ENCODE measurements around the gene ATF6. TPM values are rescaled to one million over a fixed set of nuclear protein-coding genes. Genes with fewer than 3 reads are reported as not detected.

The ATF6 gene
- total RNA-seq, 2 donors from 2014 or later = 17.9 to 19.9 TPM

DNA sequence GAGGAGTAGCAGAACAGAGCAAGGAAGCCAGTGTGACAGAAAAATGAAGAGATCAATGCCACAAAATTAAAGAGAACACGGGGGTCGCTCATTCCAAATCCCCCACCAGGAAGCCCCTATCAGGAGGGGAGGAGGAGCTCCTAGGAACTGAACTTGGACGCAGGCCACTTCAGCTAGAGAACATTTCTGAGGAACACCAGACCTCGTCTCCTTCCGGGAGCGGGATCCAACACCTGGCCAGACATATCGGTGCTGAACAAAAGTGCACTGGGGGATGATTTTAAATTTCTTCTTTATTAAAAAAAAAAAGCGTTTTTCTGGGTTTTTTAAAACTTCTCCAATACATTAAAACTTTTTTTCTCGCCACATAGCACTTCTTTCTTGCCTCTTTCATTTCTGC is 216.8 kb downstream of the ATF6 start:
- DNase-seq (ENCODE audit: low spot score) = no peak
- no peaks in the 10 kb centered on the region for H3K4me1 ChIP-seq
- TF ChIP-seq, protein P1, sequence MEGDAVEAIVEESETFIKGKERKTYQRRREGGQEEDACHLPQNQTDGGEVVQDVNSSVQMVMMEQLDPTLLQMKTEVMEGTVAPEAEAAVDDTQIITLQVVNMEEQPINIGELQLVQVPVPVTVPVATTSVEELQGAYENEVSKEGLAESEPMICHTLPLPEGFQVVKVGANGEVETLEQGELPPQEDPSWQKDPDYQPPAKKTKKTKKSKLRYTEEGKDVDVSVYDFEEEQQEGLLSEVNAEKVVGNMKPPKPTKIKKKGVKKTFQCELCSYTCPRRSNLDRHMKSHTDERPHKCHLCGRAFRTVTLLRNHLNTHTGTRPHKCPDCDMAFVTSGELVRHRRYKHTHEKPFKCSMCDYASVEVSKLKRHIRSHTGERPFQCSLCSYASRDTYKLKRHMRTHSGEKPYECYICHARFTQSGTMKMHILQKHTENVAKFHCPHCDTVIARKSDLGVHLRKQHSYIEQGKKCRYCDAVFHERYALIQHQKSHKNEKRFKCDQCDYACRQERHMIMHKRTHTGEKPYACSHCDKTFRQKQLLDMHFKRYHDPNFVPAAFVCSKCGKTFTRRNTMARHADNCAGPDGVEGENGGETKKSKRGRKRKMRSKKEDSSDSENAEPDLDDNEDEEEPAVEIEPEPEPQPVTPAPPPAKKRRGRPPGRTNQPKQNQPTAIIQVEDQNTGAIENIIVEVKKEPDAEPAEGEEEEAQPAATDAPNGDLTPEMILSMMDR (IDR thresholded peaks at IDR 0.05) = no peak

DNA sequence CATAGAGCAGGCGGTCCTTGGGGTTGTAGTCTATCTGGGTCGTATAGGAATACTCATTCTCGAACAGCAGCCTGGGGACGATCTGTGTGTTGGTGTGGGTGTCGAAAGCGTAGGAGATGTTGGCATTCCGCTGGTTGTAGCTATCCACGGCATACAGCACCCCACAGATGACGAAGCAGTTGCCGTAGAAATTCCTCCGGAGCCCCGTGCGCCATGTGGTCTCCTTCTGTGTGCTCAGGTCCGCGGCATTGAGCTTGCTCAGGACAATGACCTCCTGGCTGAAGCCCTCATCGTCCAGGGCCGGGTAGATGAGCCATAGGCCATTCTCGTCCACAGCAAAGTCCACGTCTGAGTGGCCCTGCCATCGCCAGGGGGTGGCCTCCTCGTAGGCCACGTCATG is 217.6 kb downstream of the ATF6 start:
- no peak for DNase-seq (ENCODE audit: low spot score)
- Histone ChIP-seq H3K36me3 (no peaks in the 10 kb centered on the region), H3K27me3 (no peaks in the 10 kb centered on the region), H3K27ac (no peak overlapping the region), H3K4me3 (no peak overlapping the region), H3K9me3 (peaks cover 0 to 10% of the 10 kb centered on the region in 2 donors), H3K4me1 (no peaks in the 10 kb centered on the region)
- TF ChIP-seq, protein P1 (IDR thresholded peaks at IDR 0.05) = no peak

More for the DNA sequence above, 216.8 kb downstream of the ATF6 start:
- Histone ChIP-seq H3K9me3 (peaks cover 0 to 10% of the 10 kb centered on the region in 2 donors), H3K36me3 (no peaks in the 10 kb centered on the region), H3K4me3 (no peak overlapping the region), H3K27me3 (no peaks in the 10 kb centered on the region), H3K27ac (no peak overlapping the region)

DNA sequence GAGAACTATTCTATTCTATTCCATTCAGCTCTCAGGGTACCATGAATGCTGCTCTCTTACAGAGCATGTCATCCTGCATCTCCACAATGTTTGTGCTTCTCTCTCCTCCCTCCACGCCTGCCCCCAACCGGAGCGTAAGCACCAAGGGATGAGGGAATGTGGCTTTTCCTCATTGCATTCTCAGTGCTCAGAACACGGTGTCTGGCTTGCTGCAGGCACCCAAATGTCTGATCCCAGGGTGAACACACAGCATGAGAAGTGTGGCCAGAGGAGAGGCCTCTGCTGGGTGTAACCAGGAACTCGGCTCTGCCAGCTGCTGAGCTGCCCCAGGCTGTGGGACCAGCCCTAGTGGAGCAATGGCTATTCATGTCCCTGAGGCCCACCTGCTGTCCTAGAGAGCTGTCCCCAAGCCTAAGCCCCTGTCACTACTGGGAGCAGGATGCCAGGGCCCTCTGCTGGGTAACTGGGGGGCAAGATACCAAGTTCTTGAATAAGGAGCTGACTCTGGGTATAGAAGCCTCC is 219.2 kb downstream of the ATF6 start:
- peaks cover 0 to 10% of the 10 kb centered on the region in 2 donors for H3K9me3 ChIP-seq
- no peaks in the 10 kb centered on the region for H3K4me1 ChIP-seq
- no peaks in the 10 kb centered on the region for H3K36me3 ChIP-seq
- TF ChIP-seq, protein P1 (IDR thresholded peaks at IDR 0.05) = no peak
- no peak overlapping the region for H3K4me3 ChIP-seq
- no peak overlapping the region for H3K27ac ChIP-seq
- no peak for DNase-seq (ENCODE audit: low spot score)
- H3K27me3 ChIP-seq = no peaks in the 10 kb centered on the region

DNA sequence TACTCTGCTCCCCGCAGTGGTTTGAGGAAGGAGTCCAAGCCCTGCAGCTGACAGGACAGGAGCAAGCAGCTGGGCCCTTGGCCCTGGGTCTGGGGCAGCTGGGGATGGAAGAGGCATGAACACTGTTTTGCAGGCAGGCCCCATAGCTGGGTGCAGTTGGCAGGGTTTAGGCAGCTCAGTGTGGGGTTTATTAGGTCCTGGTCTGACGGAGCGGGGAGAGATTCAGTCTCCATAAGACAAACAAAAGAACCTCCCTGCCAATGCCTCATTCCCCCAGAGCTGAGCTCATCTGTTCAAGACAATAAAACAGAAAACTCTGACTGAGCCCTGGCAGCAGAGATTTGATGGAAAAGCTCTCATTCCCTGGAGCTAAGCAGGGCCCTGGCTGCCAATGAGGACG is 220.2 kb downstream of the ATF6 start:
- Histone ChIP-seq H3K4me1 (no peaks in the 10 kb centered on the region), H3K9me3 (peaks cover 0 to 10% of the 10 kb centered on the region in 2 donors), H3K4me3 (no peak overlapping the region), H3K36me3 (no peaks in the 10 kb centered on the region), H3K27me3 (no peaks in the 10 kb centered on the region), H3K27ac (no peak overlapping the region)
- TF ChIP-seq, protein P1 (IDR thresholded peaks at IDR 0.05) = no peak
- DNase-seq (ENCODE audit: low spot score) = no peak

DNA sequence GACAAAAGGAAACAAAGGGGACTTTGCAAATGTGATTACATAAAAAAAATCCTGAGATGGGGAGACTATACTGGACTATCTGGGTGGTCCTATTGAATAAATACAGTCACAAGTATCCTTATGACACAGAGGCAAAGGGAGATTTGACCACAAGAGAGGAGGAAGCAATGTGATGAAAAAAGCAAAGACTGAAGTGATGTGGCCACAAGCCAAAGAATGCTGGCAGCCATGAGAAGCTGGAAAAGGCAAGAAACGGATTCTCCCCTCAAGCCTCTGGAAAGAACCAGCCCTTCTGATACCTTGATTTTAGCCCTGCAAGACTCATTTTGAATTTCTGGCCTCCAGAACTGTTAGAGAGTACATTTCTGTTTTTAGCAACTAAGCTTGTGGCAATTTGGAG is 221.2 kb downstream of the ATF6 start:
- no peak overlapping the region for H3K27ac ChIP-seq

More for the DNA sequence above, 221.2 kb downstream of the ATF6 start:
- TF ChIP-seq, protein P1 (IDR thresholded peaks at IDR 0.05) = no peak
- H3K9me3 ChIP-seq = peaks cover 0 to 10% of the 10 kb centered on the region in 2 donors
- H3K36me3 ChIP-seq = no peaks in the 10 kb centered on the region
- H3K4me1 ChIP-seq = no peaks in the 10 kb centered on the region
- H3K4me3 ChIP-seq = no peak overlapping the region
- H3K27me3 ChIP-seq = no peaks in the 10 kb centered on the region
- no peak for DNase-seq (ENCODE audit: low spot score)

All from right atrium auricular region (tissue), 2 donors.